Osteoblast (primary cell): ENCODE measurements around the gene TOLLIP. TPM values are rescaled to one million over a fixed set of nuclear protein-coding genes. Genes with fewer than 3 reads are reported as not detected.

ENCODE experiments used
- DNase-seq: peaks from one replicate; pipeline ENCODE4 v3.0.0; 2011; ENCODE audit warnings: low spot score, mixed read lengths; ENCODE audit not compliant: insufficient read length; ENCODE audit errors: missing footprints
- H2AFZ ChIP-seq: 2 replicates; pipeline ENCODE4 v1.6.0; 2011; ENCODE audit warnings: mild to moderate bottlenecking, low read length
- H3K27ac ChIP-seq: 2 replicates; pipeline ENCODE4 v1.5.1; 2011; ENCODE audit warnings: mild to moderate bottlenecking, low read depth, low read length, moderate library complexity
- H3K27me3 ChIP-seq: 2 replicates; pipeline ENCODE4 v1.6.0; 2012; ENCODE audit warnings: mild to moderate bottlenecking, control low read depth, inconsistent platforms, low read length, moderate library complexity; ENCODE audit not compliant: insufficient read depth
- H3K36me3 ChIP-seq: 2 replicates; pipeline ENCODE4 v1.5.1; 2011; ENCODE audit warnings: mild to moderate bottlenecking, low read length, control low read depth, moderate library complexity; ENCODE audit not compliant: insufficient read depth
- H3K4me1 ChIP-seq: 2 replicates; pipeline ENCODE4 v1.5.1; 2011; ENCODE audit warnings: mild to moderate bottlenecking, low read length, control low read depth, moderate library complexity; ENCODE audit not compliant: insufficient read depth
- H3K4me2 ChIP-seq: 2 replicates; pipeline ENCODE4 v1.6.0; 2011; ENCODE audit warnings: mild to moderate bottlenecking, low read length; ENCODE audit not compliant: insufficient read depth
- H3K4me3 ChIP-seq: fragments of 200-600 bp; sonication (generic); 3 replicates; pipeline ENCODE4 v1.5.1; 2012; ENCODE audit warnings: mild to moderate bottlenecking, low read length, inconsistent platforms; ENCODE audit not compliant: insufficient read depth
- H3K79me2 ChIP-seq: 2 replicates; pipeline ENCODE4 v1.6.0; 2012; ENCODE audit warnings: mild to moderate bottlenecking, low read length, control low read depth, inconsistent platforms; ENCODE audit not compliant: insufficient read depth
- H3K9me3 ChIP-seq: 2 replicates; pipeline ENCODE4 v1.5.1; 2011; ENCODE audit warnings: low read depth, low read length, control low read depth
- H4K20me1 ChIP-seq: 2 replicates; pipeline ENCODE4 v1.6.0; 2012; ENCODE audit warnings: mild to moderate bottlenecking, low read length, control low read depth; ENCODE audit not compliant: insufficient read depth
- CTCF ChIP-seq: IDR thresholded peaks from 2 replicates; pipeline ENCODE4 v1.5.1; 2011; ENCODE audit warnings: mild to moderate bottlenecking, low read depth, low read length, moderate library complexity; ENCODE audit errors: extremely low read depth
- total RNA-seq: library from RNA; depleted of rRNA; stranded (reverse); fragments of >200 nt; gene quantifications from 2 replicates; pipeline ENCODE4 v1.2.3, GENCODE V29; 2012

TOLLIP gene
- total RNA-seq, 1 donor: 30.8 TPM

- no peak for DNase-seq
- peaks cover 53% of the 10 kb centered on the region for H3K36me3 ChIP-seq
- no peak overlapping the region for H3K27ac ChIP-seq
- no peak for TF ChIP-seq CTCF
- H4K20me1 ChIP-seq: peaks cover 36% of the 10 kb centered on the region
- H2AFZ ChIP-seq: no peak overlapping the region
- H3K4me2 ChIP-seq: no peak overlapping the region
- H3K27me3 ChIP-seq: no peaks in the 10 kb centered on the region
- H3K4me3 ChIP-seq: no peak overlapping the region
- H3K4me1 ChIP-seq: no peaks in the 10 kb centered on the region
- peaks cover 50% of the 10 kb centered on the region for H3K79me2 ChIP-seq
- no peaks in the 10 kb centered on the region for H3K9me3 ChIP-seq
Measured at GRCh38 chr11:1289211-1289935, 20.1 kb downstream of the TOLLIP start.

- H3K9me3 ChIP-seq: no peaks in the 10 kb centered on the region
- H3K4me3 ChIP-seq: no peak overlapping the region
- TF ChIP-seq CTCF: no peak
- H3K27ac ChIP-seq: no peak overlapping the region
- peaks cover 33% of the 10 kb centered on the region for H4K20me1 ChIP-seq
- H3K4me1 ChIP-seq: no peaks in the 10 kb centered on the region
- peaks cover 49% of the 10 kb centered on the region for H3K36me3 ChIP-seq
- H3K79me2 ChIP-seq: peaks cover 46% of the 10 kb centered on the region
- H3K4me2 ChIP-seq: no peak overlapping the region
- DNase-seq: no peak
- H3K27me3 ChIP-seq: no peaks in the 10 kb centered on the region
- no peak overlapping the region for H2AFZ ChIP-seq
Measured at GRCh38 chr11:1288426-1289151, 20.8 kb downstream of the TOLLIP start.

GRCh38 chr11:1287928-1288327, 21.5 kb downstream of the TOLLIP start:
- no peaks in the 10 kb centered on the region for H3K4me1 ChIP-seq
- peaks cover 43% of the 10 kb centered on the region for H3K36me3 ChIP-seq
- no peak for TF ChIP-seq CTCF
- no peaks in the 10 kb centered on the region for H3K9me3 ChIP-seq
- H3K27me3 ChIP-seq: no peaks in the 10 kb centered on the region
- H2AFZ ChIP-seq: no peak overlapping the region
- H4K20me1 ChIP-seq: peaks cover 28% of the 10 kb centered on the region
- no peak overlapping the region for H3K4me3 ChIP-seq
- peaks cover 40% of the 10 kb centered on the region for H3K79me2 ChIP-seq
- DNase-seq: no peak
- H3K4me2 ChIP-seq: no peak overlapping the region
- H3K27ac ChIP-seq: no peak overlapping the region

GRCh38 chr11:1285876-1286275, 23.6 kb downstream of the TOLLIP start:
- Histone ChIP-seq H3K9me3 (no peaks in the 10 kb centered on the region), H3K4me3 (no peak overlapping the region), H3K27me3 (no peaks in the 10 kb centered on the region), H2AFZ (no peak overlapping the region), H4K20me1 (peaks cover 17% of the 10 kb centered on the region), H3K79me2 (peaks cover 24% of the 10 kb centered on the region), H3K36me3 (peaks cover 41% of the 10 kb centered on the region), H3K27ac (no peak overlapping the region), H3K4me2 (no peak overlapping the region), H3K4me1 (no peaks in the 10 kb centered on the region)
- no peak for TF ChIP-seq CTCF
- no peak for DNase-seq
